GM23338 (cell line): ENCODE measurements around the gene CALR. TPM values are rescaled to one million over a fixed set of nuclear protein-coding genes. Genes with fewer than 3 reads are reported as not detected.

Experiments used
- ATAC-seq: fragments of 200-7000 bp; cut with Tn5 transposase; 3 replicates; pipeline ENCODE4 v1.9.1; 2020
- DNase-seq: peaks from one replicate; pipeline ENCODE4 v3.0.0-alpha.2; 2015; ENCODE audit warnings: low spot score
- H2AFZ ChIP-seq: fragments of 200-600 bp; sonication (generic); 2 replicates; pipeline ENCODE4 v1.8.0; 2016; ENCODE audit warnings: antibody characterized with exemption, mild to moderate bottlenecking, moderate library complexity
- H3F3A ChIP-seq: fragments of 200-600 bp; sonication (generic); replicated peaks from 2 replicates; pipeline ENCODE4 v1.8.0; 2017; ENCODE audit warnings: antibody characterized with exemption, mixed run types, low read depth
- H3K27ac ChIP-seq: fragments of 200-600 bp; sonication (generic); 2 replicates; pipeline ENCODE4 v1.6.1; 2016; ENCODE audit warnings: low read depth
- H3K27me3 ChIP-seq: fragments of 200-600 bp; sonication (generic); 2 replicates; pipeline ENCODE4 v1.8.0; 2016; ENCODE audit warnings: mild to moderate bottlenecking, mixed run types, moderate library complexity; ENCODE audit not compliant: insufficient read depth
- H3K36me3 ChIP-seq: fragments of 200-600 bp; sonication (generic); 2 replicates; pipeline ENCODE4 v1.8.0; 2016; ENCODE audit warnings: mild to moderate bottlenecking; ENCODE audit not compliant: insufficient read depth
- H3K4me1 ChIP-seq: fragments of 200-600 bp; sonication (generic); 2 replicates; pipeline ENCODE4 v1.8.0; 2016; ENCODE audit warnings: mild to moderate bottlenecking, moderate library complexity; ENCODE audit not compliant: insufficient read depth
- H3K4me2 ChIP-seq: fragments of 200-600 bp; sonication (generic); 2 replicates; pipeline ENCODE4 v1.7.1; 2017; ENCODE audit warnings: mixed run types
- H3K4me3 ChIP-seq: fragments of 200-600 bp; sonication (generic); 2 replicates; pipeline ENCODE4 v1.6.1; 2016; ENCODE audit warnings: mixed run types
- H3K79me2 ChIP-seq: fragments of 200-600 bp; sonication (generic); replicated peaks from 2 replicates; pipeline ENCODE4 v1.8.0; 2017; ENCODE audit warnings: mild to moderate bottlenecking; ENCODE audit not compliant: insufficient read depth
- H3K9me2 ChIP-seq: fragments of 200-600 bp; sonication (generic); 2 replicates; pipeline ENCODE4 v1.8.0; 2017; ENCODE audit not compliant: insufficient read depth
- H4K20me1 ChIP-seq: fragments of 200-600 bp; sonication (generic); replicated peaks from 2 replicates; pipeline ENCODE4 v1.8.0; 2017; ENCODE audit warnings: mild to moderate bottlenecking; ENCODE audit not compliant: insufficient read depth
- H3K27ac Mint-ChIP-seq: 2 replicates; pipeline ENCODE4 v1.8.0; 2020; ENCODE audit warnings: inconsistent platforms, mild to moderate bottlenecking, moderate library complexity, mixed read lengths
- H3K27me3 Mint-ChIP-seq: 3 replicates; pipeline ENCODE4 v1.8.0; 2022; ENCODE audit warnings: low read depth, mild to moderate bottlenecking, moderate library complexity, mixed read lengths, inconsistent platforms; ENCODE audit not compliant: insufficient read depth, poor library complexity
- H3K36me3 Mint-ChIP-seq: 3 replicates; pipeline ENCODE4 v1.8.0; 2021; ENCODE audit warnings: low read depth, mild to moderate bottlenecking, inconsistent platforms, moderate library complexity, mixed read lengths
- H3K4me1 Mint-ChIP-seq: 3 replicates; pipeline ENCODE4 v1.8.0; 2020; ENCODE audit warnings: mild to moderate bottlenecking, inconsistent platforms, mixed read lengths
- H3K4me3 Mint-ChIP-seq: 3 replicates; pipeline ENCODE4 v1.8.0; 2021; ENCODE audit warnings: moderate library complexity, mild to moderate bottlenecking, inconsistent platforms, mixed read lengths
- H3K9me3 Mint-ChIP-seq: 3 replicates; pipeline ENCODE4 v1.8.0; 2020; ENCODE audit warnings: moderate library complexity, mild to moderate bottlenecking, inconsistent platforms, mixed read lengths
- CREB1 ChIP-seq: fragments of 250-450 bp; sonication (Bioruptor Pico); IDR thresholded peaks from 2 replicates; pipeline ENCODE4 v1.5.0; 2020; ENCODE audit warnings: low read depth, mild to moderate bottlenecking, moderate library complexity
- CTCF ChIP-seq, 2 experiments: fragments of 200-600 bp in 1 of 2; sonication (generic) in 1 of 2; conservative IDR thresholded peaks; 2 replicates each; pipeline versions ENCODE4 v1.5.1 to v1.6.1; 2016 to 2017; ENCODE audit warnings: antibody characterized with exemption in 2 of 2, low read depth in 2 of 2, mild to moderate bottlenecking in 2 of 2, moderate library complexity in 1 of 2
- ETS1 ChIP-seq: IDR thresholded peaks from 2 replicates; pipeline ENCODE4 v1.6.1; 2016; ENCODE audit warnings: antibody characterized with exemption
- EZH2 ChIP-seq: fragments of 200-600 bp; sonication (generic); IDR thresholded peaks from one replicate; pipeline ENCODE4 v1.8.0; 2017; ENCODE audit warnings: antibody characterized with exemption, mild to moderate bottlenecking, low read depth; ENCODE audit not compliant: unreplicated experiment
- EZH2phosphoT487 ChIP-seq: fragments of 200-600 bp; sonication (generic); IDR thresholded peaks from one replicate; pipeline ENCODE4 v1.8.1; 2018; ENCODE audit warnings: antibody characterized with exemption; ENCODE audit not compliant: unreplicated experiment
- JUNB ChIP-seq: IDR thresholded peaks from one replicate; pipeline ENCODE4 v1.6.1; 2016; ENCODE audit warnings: antibody characterized with exemption; ENCODE audit not compliant: unreplicated experiment
- NANOG ChIP-seq: IDR thresholded peaks from 2 replicates; pipeline ENCODE4 v1.6.1; 2016; ENCODE audit warnings: antibody characterized with exemption, borderline replicate concordance
- POLR2AphosphoS5 ChIP-seq: IDR thresholded peaks from 2 replicates; pipeline ENCODE4 v1.6.1; 2016; ENCODE audit warnings: antibody characterized with exemption, low read depth
- REST ChIP-seq: IDR thresholded peaks from one replicate; pipeline ENCODE4 v1.6.1; 2018; ENCODE audit warnings: antibody characterized with exemption; ENCODE audit not compliant: unreplicated experiment
- ZNF114 ChIP-seq: fragments of 250-450 bp; sonication (Bioruptor Pico); IDR thresholded peaks from 2 replicates; pipeline ENCODE4 v1.5.0; 2020; ENCODE audit warnings: mild to moderate bottlenecking, moderate library complexity
- polyA plus RNA-seq: library from polyadenylated mRNA; unstranded; fragments of >200 nt; fragmentation: Nextera tagmentation; extraction: Ambion mirVana; gene quantifications from 2 replicates; pipeline ENCODE4 v1.2.1, GENCODE V29; 2016
- total RNA-seq: library from RNA; depleted of rRNA; stranded (reverse); fragments of >200 nt; shearing (Covaris generic); gene quantifications from 2 replicates; pipeline ENCODE4 v1.2.3, GENCODE V29; 2014

CALR gene
- total and polyA plus RNA-seq, 2 experiments from 2014 or later: 760 to 1,131 TPM

GRCh38 chr19:12982648-12983047 is 44.2 kb downstream of the CALR start:
- no peaks in the 10 kb centered on the region; the same call in 1 of the 2 replicates for H3K4me1 ChIP-seq
- Mint-ChIP-seq H3K27ac (no peak overlapping the region), H3K36me3 (no peaks in the 10 kb centered on the region), H3K4me3 (no peak overlapping the region), H3K4me1 (peaks cover 9% of the 10 kb centered on the region), H3K27me3 (peaks cover 26% of the 10 kb centered on the region), H3K9me3 (no peaks in the 10 kb centered on the region)
- H4K20me1 ChIP-seq: no peaks in the 10 kb centered on the region
- peaks cover 39% of the 10 kb centered on the region for H3K27me3 ChIP-seq
- no peaks in the 10 kb centered on the region for H3K9me2 ChIP-seq
- H2AFZ ChIP-seq: peak overlapping the region; percentile 91; the same call in 1 of the 2 replicates
- peak overlapping the region; percentile 56; the same call in 1 of the 2 replicates for H3K4me3 ChIP-seq
- no peak for ATAC-seq
- DNase-seq: no peak
- H3K27ac ChIP-seq: no peak overlapping the region
- TF ChIP-seq REST (no peak), ZNF114 (CRISPR knock-in tag) (no peak)
- peaks cover 13% of the 10 kb centered on the region; the same call in 1 of the 2 replicates for H3F3A ChIP-seq
- no peaks in the 10 kb centered on the region for H3K36me3 ChIP-seq
- peak overlapping the region; percentile 71; the same call in 1 of the 2 replicates for H3K4me2 ChIP-seq
- no peaks in the 10 kb centered on the region for H3K79me2 ChIP-seq

- Histone ChIP-seq H3K9me2 (no peaks in the 10 kb centered on the region), H3K4me3 (peak overlapping the region; percentile 56), H4K20me1 (no peaks in the 10 kb centered on the region), H3F3A (peaks cover 13% of the 10 kb centered on the region; the same call in 1 of the 2 replicates), H3K4me2 (peak overlapping the region; percentile 71), H3K79me2 (no peaks in the 10 kb centered on the region), H3K36me3 (no peaks in the 10 kb centered on the region), H3K27ac (no peak overlapping the region), H3K27me3 (peaks cover 39% of the 10 kb centered on the region), H3K4me1 (no peaks in the 10 kb centered on the region; the same call in 1 of the 2 replicates), H2AFZ (peak overlapping the region; percentile 91)
- H3K4me3 Mint-ChIP-seq: no peak overlapping the region
- peaks cover 22% of the 10 kb centered on the region for H3K27me3 Mint-ChIP-seq
- no peaks in the 10 kb centered on the region for H3K36me3 Mint-ChIP-seq
- peaks cover 9% of the 10 kb centered on the region for H3K4me1 Mint-ChIP-seq
- H3K27ac Mint-ChIP-seq: no peak overlapping the region
- ATAC-seq (no peak), DNase-seq (no peak)
- H3K9me3 Mint-ChIP-seq: no peaks in the 10 kb centered on the region
- TF ChIP-seq POLR2AphosphoS5: no peak
- no peak for TF ChIP-seq ZNF114 (CRISPR knock-in tag)
- no peak for TF ChIP-seq REST
- no peak for TF ChIP-seq EZH2
- TF ChIP-seq ETS1: no peak
- no peak for TF ChIP-seq CREB1
- TF ChIP-seq CTCF (conservative IDR thresholded peaks at IDR 0.05; ENCODE audit: low read depth in 2 of 2): no peak
- no peak for TF ChIP-seq NANOG
- TF ChIP-seq JUNB: no peak
- TF ChIP-seq EZH2phosphoT487: no peak
Measured at GRCh38 chr19:12983091-12983490, 44.7 kb downstream of the CALR start.
